Endometrial microvascular endothelial cells (primary cell): Measurements from ENCODE around the gene P2RX6. TPM values are rescaled to one million over a fixed set of nuclear protein-coding genes. Genes with fewer than 3 reads are reported as not detected.
"Not testable (repeated sequence)": the region's sequence is repeated elsewhere in the genome, so short reads cannot be mapped to it uniquely, and the experiment has no call there.

Experiments used
- in situ Hi-C: cut with HindIII; loops from 2 replicates; pipeline ENCODE4 v1.10.0; 2017; ENCODE audit warnings: low sequenced_read_pairs, low pct_unique_long_range_greater_than_20kb; ENCODE audit errors: inconsistent ontology term
- total RNA-seq: library from RNA; depleted of rRNA; stranded (reverse); fragments of >200 nt; gene quantifications from one replicate; pipeline ENCODE4 v1.2.3, GENCODE V29; 2015; ENCODE audit errors: inconsistent ontology term

Gene P2RX6
- total RNA-seq, 1 donor from 2014 or later = not detected

DNA sequence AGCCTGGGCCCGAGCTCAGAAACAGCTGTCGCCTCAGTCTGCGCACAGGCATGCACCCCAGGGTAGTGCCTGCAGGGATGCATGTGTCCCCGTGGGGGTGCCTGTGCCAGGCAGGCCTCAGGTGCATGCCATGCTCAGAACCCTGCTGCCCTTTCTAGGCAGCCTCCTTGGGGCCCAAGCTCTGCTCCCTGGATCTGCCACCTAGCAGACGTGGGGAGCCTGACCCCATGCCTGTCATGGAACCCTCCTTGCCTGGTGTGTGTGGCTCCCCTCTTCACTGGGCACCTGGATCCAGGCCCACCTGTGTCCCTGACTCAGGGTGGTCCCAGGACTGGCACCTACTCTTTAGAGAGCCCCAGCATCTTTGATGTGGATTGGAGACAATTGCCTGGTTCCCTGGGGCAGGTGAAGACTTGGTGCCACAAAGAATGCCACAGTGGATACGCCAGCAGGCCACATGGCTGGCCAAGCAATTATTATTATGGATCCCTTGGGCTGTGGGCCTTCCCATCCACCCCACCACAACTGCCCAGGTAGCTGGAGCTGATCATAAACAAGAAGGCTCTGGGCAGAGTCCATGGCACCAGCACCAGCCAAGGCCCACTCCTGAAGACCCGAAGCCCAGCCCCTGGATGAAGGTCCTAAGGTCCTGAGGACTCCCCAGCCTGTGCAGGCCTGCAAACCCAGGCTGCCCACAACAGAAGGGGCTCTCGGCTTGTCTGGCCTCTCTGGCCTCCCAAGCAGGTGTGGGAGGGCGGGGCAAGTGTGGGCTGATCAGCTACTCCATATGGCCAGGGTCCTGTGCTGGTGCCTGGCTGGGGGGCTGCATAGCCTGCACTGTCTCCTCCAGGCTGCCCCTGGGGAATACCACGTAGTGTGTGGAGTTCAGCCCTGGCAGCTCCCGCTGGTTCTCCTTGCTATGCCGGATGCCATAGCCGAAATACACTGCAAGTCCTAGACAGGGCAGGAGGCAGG is 13.6 kb downstream of the P2RX6 start:
- in situ Hi-C loops = no loop called here

DNA sequence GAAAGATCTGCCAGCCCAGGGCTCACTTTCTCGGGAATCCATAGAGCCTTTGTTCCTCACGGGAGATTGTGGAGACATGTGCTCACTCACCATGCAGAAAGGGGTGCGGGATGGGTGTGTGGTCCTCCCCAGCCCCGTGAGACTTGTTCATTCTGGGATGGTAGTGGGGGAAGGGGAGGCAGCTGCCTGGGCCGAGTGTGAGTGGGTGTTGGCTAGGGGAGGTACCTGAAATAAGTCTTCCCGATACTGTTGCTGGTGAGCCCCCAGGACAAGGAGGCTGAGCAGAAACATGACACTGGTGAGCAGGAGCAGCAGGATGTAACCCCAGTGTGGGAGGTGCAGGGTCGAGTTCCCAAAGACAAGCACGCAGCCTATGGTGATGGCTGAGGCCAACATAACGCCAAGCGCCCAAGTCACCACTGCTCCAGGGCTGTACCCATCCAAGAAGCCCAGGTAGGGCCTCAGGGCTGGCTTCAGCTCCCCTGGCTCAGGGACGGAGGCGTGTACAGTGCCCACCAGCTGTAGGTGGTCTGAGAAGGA is 14.6 kb downstream of the P2RX6 start:
- in situ Hi-C loops = no loop called here

- in situ Hi-C loops = no loop called here
These were observed 15.1 kb downstream of the P2RX6 start for GRCh38 chr22:21030032-21030431.

DNA sequence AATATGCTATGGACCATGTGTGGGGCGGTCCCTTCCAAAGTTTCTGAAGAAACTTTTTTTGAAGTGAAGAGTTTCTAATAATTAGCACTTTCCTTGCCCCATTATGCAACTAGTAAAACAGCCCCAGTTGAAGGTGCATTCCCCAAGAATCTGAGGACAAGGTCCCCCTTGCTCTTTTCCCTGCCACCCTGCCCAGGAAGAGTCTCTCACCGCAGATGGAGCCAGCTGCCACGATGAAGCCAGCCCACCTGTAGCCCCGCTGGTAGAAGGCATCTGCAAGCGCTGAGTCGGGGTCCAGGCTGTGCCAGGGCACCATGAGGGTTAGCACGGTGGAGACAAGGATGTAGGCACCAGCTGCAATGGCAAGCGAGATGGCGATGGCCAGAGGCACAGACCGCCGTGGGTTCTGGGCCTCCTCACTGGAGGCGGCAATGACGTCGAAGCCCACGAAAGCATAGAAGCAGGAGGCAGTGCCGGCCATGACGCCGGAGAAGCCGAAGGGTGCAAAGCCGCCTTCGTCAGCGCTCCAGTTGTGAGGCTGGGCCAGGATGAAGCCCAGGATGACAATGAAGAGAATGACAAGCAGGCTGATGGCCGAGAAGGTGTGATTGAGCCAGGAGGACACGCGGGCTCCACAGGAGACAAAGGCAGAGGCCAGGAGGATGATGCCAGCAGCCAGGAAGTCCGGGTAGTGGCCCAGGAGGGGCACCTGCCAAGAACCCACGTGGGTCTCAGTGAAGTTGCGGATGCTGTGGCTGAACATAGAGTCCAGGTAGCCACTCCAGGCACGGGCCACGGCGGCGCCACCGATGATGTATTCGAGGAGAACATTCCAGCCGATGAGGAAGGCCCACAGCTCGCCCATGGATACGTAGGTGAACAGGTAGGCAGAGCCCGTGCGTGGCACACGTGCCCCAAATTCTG is 15.9 kb downstream of the P2RX6 start:
- in situ Hi-C loops = no loop called here

DNA sequence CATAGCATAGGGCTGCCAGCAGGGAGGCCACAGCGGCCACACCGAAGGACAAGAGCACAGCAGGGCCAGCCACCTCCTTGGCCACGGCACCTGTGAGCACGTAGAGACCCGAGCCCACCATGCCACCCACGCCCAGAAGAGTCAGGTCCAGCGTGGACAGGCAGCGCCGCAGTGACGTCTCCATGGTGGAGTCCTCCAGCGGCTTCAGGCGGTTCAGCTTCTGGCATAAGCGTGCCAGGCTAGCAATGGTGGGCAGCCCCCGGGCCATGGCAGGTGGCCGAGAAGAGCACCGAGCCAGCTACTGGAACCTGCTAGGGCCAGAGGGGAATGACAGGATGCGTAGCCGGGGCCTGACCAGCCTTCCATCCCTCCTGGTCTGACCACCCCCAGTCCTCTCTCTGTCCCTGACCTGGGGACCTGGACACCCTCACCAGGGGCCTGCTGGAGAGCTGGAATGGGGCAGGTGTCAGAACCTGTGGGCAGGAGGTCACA is 16.6 kb downstream of the P2RX6 start:
- in situ Hi-C loops = no loop called here

DNA sequence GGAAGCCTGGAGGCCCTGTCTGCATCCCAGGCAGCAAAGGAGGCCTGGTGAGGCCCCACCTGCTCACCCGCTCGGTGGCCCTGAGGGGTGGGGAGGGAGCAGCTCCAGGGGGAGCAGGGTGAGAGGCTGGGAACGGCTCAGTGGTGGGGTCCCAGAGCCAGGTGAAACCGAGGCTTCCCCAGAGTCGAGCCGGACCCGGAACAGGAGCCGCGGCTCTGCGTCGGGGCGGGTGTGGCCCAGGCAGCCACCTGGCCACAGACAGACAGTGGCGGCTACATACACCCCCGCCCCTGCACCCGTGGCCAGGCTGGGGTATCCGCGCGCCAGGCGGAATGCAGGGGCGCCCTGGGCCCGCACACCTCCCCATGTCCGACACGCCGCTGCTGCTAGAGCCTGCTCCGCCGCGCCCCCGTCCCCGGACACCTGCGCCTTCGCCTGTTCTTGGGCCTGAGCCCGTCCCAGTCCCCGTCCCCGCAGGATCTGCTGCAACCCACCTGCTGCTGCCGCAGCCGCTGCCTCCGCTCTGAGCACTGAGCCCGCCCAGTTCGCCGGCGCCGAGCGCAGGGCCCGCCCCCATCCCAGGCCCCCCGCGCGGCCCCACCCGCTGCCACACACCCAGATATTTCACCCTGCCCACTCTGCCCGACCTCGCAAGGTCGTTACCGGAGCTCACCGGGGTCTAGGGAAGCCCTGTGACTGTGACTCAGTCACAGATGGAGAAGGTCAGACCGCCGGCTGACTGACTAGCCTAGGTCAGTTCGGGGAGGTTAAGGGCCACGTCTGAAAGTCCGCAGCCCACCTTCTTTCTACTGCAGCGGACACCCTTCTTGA is 17.3 kb downstream of the P2RX6 start, which contains the start of gene SLC7A4:
Gene SLC7A4, minus strand, starts transcription at position 525 of the 831 bp plus-strand sequence. CDS start 749 bp downstream, outside the sequence.
- in situ Hi-C loops = no loop called here

DNA sequence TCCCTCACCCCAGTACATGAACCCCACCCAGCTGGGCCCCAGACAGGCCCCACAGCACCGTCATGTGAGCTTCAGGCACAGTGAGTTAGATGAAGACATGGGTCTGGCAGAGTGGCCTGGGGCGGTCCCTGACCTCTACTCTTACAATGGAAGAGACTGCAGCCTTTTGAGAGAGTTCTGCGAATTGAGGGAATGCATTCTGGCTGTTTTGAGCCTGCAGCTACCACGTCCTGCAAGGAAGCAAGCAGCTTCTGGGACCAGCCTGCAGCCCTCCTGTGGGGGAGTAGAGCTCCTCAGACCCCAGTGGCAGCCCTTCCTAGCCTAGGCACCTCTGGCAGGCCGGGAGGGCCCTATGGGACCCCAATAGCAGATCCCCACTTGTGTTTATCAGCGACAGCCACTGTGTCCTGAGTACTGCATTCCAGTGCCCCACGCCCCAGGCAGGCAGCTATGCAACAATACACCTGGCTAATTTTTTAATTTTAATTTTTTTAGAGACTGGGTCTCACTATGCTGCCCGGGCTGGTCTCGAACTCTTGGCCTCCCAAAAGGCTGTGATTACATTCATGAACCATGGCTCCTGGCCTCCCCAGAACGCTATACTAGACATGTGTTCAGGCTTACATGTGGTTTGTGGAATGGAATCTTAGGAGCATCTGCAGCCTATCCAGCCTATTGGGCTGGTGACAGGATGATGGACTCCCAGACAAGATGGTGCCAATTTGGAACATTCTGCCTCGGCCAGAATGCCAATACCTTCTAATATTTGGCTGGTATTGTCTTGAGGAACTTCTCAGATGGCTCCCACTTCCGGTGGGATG is 18.1 kb downstream of the P2RX6 start:
- in situ Hi-C loops = no loop called here

- in situ Hi-C loops = no loop called here
These were observed 18.9 kb downstream of the P2RX6 start for GRCh38 chr22:21033895-21034294.

GRCh38 chr22:21034989-21035388 is 20.0 kb downstream of the P2RX6 start:
- in situ Hi-C loops = no loop called here

GRCh38 chr22:21038405-21038804 is 23.4 kb downstream of the P2RX6 start:
- in situ Hi-C loops = no loop called here

DNA sequence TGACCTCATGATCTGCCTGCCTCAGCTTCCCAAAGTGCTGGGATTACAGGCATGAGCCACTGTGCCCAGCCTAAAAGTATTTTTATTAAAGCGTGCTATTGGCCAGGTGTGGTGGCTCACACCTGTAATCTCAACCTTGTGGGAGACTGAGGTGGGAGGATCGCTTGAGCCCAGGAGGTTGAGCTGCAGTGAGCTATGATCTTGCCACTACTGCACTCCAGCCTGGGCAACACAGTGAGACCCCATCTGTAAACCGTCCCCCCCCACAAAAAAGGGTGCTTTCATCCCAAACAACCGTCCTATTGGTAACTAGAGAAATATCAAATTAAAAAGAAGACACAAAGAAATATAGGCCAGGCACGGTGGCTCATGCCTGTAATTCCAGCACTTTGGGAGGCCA is 24.2 kb downstream of the P2RX6 start:
- in situ Hi-C loops = not testable (repeated sequence)

GRCh38 chr22:21041937-21042336 is 27.0 kb downstream of the P2RX6 start:
- in situ Hi-C loops = no loop called here

DNA sequence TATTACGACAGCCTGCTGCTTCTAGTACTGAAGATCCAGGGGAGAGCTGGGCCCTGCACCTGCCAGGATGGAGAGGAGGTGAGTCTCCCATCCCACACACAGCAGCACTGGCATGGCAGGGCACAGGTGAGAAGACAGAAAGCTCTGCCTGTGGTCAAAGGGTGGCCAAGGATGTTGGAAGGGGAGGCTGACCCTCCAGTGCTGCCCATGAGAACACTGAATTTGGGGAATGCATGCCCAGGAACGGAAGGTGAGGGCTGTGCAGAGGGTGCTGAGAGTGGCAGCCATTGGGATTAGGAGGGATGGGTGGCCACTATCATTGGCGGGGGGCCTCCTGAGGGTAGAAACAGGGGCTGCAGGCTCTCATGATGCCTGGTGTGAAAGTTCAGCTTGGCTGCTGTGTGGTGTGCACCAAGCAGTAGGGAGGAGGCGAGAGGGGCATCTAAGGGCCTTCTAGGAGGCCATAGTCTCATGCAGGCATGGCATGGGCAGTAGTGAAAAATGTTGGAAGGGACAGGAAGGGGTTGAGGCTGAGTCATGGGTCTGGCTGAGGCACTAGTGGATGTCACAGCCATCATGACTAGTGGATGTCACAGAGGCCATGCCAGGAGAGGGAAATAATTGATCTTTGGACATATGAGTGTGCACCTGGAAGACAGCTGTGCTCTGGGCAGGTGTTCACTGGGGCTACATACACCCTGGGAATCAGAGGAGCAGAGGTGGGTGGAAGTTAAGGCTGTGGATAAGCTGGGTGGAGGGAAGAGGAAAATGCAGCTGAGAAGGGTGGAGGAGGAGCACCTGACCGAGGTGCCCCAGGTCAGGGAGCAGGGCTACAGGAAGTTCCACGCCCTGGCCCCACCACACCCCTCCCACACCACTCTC is 28.3 kb downstream of the P2RX6 start:
- in situ Hi-C loops = no loop called here

GRCh38 chr22:21043860-21044535 is 29.0 kb downstream of the P2RX6 start:
- in situ Hi-C loops = no loop called here

DNA sequence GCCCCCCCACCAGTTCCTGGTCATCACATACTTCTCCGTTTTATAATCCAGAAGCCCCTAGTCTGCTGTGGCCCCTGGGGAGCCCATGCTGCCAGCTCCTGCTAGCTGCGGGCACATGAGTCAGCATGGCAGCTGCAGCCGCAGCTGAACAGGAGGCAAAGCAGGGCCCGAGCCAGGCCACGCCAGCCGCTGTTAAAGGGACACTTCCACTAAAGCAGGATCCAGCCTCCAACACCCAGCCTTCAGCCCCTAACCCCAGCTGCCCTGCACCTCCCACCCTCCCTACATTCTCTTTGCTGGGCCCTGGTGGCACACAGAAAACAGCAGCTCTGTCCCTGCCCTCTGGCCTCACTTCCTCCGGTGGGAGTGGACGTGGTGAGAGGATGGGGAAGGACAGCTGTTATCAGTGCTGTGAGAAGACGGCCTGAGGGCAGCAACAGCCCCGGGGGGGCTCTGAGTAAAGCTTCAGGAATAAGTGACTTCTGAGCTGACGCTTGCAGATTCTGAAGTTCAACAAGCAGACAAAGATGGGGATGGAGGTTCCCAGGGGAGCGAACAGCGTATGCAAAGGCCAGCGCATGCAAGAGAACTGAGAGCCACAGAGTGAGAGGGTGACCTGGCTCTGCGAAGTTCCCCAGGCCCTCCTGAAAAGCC is 30.1 kb downstream of the P2RX6 start:
- in situ Hi-C loops = no loop called here
